ENCODE results near the gene BCAR3.
"Not testable (repeated sequence)": the region's sequence is repeated elsewhere in the genome, so short reads cannot be mapped to it uniquely, and the experiment has no call there.

The BCAR3 gene

GRCh38 chr1:93687542-93687941 lies 5.9 kb upstream of the BCAR3 start:
- ATAC-seq, result no peak

GRCh38 chr1:93686504-93687250 lies 5.0 kb upstream of the BCAR3 start:
- ATAC-seq, result peak in 1 of 2 donors; percentile 13

GRCh38 chr1:93685918-93686317 lies 4.3 kb upstream of the BCAR3 start:
- no peak for ATAC-seq

DNA sequence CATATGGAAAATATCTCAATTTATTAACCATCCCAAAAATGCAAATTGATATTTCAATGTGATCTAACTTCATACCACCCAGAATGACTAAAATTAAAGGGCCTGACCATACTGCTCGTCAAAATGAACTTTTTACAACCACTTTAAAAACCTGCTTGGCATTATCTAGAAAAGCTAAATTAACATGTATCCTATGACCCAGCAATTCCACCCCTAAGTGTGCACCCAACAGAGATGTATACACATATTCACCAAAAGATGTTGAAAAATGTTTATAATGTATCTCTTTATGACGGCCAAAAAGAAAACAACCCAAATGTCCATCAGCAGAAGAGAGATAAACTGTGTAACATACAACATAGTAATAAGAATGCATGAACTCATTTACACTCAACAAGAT lies 1.6 kb upstream of the BCAR3 start:
- ATAC-seq, result no peak

- no peak for ATAC-seq
These were observed 364 bp upstream of the BCAR3 start for GRCh38 chr1:93681989-93682412.

- peak; percentile 59 to 64 for ATAC-seq
These were observed 1.1 kb downstream of the BCAR3 start for GRCh38 chr1:93680420-93681100.

DNA sequence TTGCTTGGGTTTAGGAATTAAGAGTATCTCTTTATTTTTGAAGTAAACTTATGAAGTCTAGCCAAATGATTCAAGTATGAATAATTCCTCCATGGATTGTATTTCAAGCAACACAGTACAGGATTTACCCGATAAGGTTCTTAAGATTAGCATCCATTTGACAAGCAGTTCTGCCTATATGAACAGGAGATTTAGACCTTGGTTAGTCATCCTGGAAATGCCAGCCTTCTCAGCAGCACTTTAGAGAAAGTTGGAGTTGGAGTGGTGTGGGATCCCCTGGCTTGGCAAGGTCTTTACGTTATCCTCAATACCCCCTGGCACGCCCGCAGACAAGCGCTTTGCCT lies 1.6 kb downstream of the BCAR3 start:
- no peak for ATAC-seq

GRCh38 chr1:93679546-93679945 lies 2.1 kb downstream of the BCAR3 start:
- no peak for ATAC-seq

GRCh38 chr1:93678946-93679480 lies 2.6 kb downstream of the BCAR3 start:
- no peak for ATAC-seq

GRCh38 chr1:93678491-93678890 lies 3.1 kb downstream of the BCAR3 start:
- no peak for ATAC-seq

DNA sequence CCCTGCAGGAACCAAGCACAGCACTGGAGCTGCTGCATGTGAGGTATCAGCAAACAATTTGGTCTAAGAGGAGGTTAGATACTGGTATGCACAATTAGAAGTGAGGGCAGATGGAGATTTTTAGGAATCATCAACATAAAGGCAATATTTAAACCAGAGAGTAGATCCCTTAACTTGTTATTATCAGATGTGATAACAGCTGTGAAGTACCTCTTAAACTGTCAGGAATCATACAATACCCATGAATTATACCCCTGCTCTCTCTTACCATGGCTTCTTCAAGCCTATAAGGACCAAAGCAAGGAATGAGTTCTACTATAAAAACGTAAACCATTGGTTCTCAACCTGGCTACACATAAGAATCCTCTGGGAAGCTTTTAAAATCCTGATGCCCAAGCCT lies 3.9 kb downstream of the BCAR3 start:
- ATAC-seq, result no peak

GRCh38 chr1:93676427-93676826 lies 5.2 kb downstream of the BCAR3 start:
- ATAC-seq, result no peak

- no peak for ATAC-seq
These were observed 5.7 kb downstream of the BCAR3 start for GRCh38 chr1:93675931-93676330.

- ATAC-seq, result no peak
These were observed 6.4 kb downstream of the BCAR3 start for GRCh38 chr1:93675271-93675670.

DNA sequence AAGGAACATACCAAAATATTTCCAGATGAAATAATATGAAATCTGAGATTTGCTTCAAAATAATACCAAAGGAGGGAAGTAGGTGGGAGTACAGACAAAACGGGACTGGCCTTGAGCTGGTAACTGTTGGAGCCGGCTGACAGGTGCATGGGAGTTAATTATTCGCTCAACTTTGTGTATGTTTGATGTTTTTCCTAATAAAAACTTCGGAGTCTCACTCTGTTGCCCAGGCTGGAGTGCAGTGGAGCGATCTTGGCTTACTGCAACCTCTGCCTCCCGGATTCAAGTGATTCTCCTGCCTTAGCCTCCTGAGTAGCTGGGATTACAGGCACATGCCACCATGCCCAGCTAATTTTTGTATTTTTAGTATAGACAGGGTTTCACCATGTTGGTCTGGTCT lies 7.6 kb downstream of the BCAR3 start:
- not testable (repeated sequence) for ATAC-seq

GRCh38 chr1:93673163-93673829 lies 8.3 kb downstream of the BCAR3 start:
- no peak for ATAC-seq

- ATAC-seq, result no peak
These were observed 9.0 kb downstream of the BCAR3 start for GRCh38 chr1:93672477-93673162.

- peak in 1 of 2 donors; percentile 13 for ATAC-seq
These were observed 9.6 kb downstream of the BCAR3 start for GRCh38 chr1:93672069-93672468.

- no peak for ATAC-seq
These were observed 10.5 kb downstream of the BCAR3 start for GRCh38 chr1:93671099-93671621.

DNA sequence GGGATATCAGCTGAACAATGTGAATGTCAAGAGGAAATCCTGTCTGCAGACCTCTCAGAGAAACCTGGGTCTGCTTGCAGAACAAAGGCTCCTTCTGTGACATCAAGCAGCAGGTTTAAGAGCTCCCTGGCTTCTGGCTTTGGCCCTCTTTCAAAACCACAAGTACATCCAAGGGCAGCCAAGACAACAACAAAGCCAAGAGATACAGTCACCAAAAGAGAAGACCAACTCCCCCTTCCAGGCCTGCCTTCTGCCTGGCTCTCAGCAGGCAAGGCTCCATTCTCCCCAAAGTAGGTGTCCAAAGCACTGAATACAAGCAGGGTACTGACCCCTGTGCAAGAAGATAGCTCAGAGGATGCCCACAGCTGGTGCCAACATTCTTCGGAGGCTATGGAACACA lies 11.5 kb downstream of the BCAR3 start:
- ATAC-seq, result no peak

- ATAC-seq, result no peak
These were observed 12.3 kb downstream of the BCAR3 start for GRCh38 chr1:93669369-93669768.

DNA sequence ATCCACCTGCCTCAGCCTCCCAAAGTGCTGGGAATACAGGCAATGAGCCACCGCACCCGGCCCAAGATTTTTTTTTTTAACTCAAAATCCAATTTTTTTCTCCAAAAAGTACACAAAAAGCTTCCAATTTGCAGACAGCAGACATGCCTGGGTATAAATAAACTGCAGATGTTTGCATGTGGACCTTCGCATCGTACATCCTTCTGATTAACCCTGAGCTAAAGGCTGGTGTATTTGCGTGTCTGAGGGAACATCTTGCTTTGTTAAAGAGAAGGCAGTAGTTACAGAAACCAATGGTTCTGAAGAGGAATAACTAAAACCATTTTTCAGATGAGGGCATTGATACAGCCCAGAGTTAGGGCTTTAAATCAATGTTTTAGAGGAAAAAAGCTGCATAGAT lies 12.7 kb downstream of the BCAR3 start:
- ATAC-seq, result no peak

GRCh38 chr1:93668121-93668520 lies 13.5 kb downstream of the BCAR3 start:
- no peak for ATAC-seq

Measured in activated CD4-positive, CD25-positive, alpha-beta regulatory T cell treated with anti-CD3 and anti-CD28 coated beads, Interleukin-2, amount 50 U/mL, for 24 hours (primary cell).